Measurements from ENCODE around the gene BCL6B. TPM values are rescaled to one million over a fixed set of nuclear protein-coding genes. Genes with fewer than 3 reads are reported as not detected.

The BCL6B gene
- total RNA-seq, 1 experiment from 2014 or later, result not detected

DNA sequence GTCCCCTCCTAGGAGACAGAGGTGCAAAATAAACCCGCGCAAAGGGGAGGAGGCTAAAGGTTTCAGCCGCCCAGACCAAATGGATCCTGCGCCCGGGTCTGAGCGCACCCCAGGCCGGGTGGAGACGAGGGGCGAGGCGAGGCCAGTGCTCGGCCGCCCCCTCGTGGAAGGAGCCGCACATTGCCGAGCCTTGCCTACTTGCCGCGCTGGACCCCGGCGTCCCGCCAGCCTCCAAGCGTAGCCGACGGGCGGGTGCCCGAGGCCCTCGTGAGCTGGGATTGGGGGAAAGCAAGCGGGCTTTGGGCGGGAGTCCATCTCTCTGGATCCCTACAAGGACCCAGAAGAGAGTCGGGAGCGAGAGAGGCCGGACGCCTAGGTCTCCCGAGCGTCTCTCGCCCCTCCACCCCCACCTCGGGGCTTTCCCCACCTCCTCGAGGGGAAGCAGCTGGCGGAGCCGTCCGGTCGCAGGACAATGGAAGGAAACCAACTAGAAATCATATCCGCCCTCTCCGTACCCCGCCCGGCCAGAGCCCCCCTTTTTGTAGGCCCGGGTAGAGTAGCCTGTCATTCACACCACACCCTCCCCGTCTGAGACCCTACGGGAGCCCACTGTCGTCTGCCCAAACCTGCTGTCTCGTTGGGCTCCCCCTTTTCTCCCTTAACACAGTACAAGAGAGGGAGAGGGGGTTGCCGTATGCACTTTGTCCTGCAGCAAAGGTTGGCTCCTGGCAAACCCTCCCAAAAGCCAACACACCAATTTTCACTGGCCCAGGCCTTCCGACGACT is 664 bp upstream of the BCL6B start:
- DNase-seq (ENCODE audit: low read depth), result peak; percentile 27
- in situ Hi-C loops (cut with HindIII; ENCODE audit: low pct_unique_long_range_greater_than_20kb, low sequenced_read_pairs), result no loop called here

DNA sequence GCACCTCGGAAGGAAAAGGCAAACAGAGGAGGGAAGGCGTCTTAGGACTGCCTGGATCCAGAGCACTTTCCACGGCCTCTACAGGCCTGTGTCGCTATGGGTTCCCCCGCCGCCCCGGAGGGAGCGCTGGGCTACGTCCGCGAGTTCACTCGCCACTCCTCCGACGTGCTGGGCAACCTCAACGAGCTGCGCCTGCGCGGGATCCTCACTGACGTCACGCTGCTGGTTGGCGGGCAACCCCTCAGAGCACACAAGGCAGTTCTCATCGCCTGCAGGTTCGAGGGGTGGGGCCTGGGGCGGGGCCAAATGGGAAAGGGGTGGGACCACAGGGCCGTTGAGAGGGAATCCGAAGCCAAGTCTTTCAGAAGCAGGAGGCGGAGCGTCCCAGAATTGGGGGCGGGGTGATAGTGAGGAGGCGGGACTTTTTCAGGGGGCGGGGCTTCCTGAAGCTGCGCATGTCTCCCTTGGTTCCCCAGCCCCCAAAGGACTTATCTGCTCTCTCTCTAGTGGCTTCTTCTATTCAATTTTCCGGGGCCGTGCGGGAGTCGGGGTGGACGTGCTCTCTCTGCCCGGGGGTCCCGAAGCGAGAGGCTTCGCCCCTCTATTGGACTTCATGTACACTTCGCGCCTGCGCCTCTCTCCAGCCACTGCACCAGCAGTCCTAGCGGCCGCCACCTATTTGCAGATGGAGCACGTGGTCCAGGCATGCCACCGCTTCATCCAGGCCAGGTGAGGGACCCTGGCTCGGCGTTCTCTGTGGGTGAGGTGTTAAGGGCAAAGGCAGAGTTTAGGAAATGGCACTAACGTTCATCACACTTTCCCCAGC is 939 bp downstream of the BCL6B start:
- in situ Hi-C loops (cut with HindIII; ENCODE audit: low pct_unique_long_range_greater_than_20kb, low sequenced_read_pairs), result no loop called here
- DNase-seq (ENCODE audit: low read depth), result no peak

DNA sequence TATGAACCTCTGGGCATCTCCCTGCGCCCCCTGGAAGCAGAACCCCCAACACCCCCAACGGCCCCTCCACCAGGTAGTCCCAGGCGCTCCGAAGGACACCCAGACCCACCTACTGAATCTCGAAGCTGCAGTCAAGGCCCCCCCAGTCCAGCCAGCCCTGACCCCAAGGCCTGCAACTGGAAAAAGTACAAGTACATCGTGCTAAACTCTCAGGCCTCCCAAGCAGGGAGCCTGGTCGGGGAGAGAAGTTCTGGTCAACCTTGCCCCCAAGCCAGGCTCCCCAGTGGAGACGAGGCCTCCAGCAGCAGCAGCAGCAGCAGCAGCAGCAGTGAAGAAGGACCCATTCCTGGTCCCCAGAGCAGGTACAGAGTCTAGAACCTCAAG is 1.5 kb downstream of the BCL6B start:
- in situ Hi-C loops (cut with HindIII; ENCODE audit: low pct_unique_long_range_greater_than_20kb, low sequenced_read_pairs), result no loop called here
- DNase-seq (ENCODE audit: low read depth), result no peak

DNA sequence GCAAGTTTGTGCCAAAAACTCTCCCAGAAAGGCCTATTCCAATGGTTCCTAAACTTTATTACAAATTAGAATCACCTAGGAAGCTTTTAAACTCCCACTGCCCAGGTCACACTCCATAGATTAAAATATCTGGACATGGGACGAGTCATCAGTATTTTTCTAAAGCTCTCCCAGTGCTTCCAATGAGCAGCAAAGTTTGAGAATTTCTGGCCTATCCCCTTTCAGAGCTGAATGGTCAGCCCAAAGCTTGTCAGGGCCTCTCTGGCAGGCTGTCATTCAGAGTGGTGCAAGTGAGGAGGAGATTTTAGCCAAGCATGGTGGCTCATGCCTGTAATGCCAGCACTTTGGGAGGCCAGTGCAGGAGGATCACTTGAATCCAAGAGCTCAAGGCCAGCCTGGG is 2.4 kb downstream of the BCL6B start:
- peak; percentile 28 for DNase-seq (ENCODE audit: low read depth)
- in situ Hi-C loops (cut with HindIII; ENCODE audit: low pct_unique_long_range_greater_than_20kb, low sequenced_read_pairs), result no loop called here

DNA sequence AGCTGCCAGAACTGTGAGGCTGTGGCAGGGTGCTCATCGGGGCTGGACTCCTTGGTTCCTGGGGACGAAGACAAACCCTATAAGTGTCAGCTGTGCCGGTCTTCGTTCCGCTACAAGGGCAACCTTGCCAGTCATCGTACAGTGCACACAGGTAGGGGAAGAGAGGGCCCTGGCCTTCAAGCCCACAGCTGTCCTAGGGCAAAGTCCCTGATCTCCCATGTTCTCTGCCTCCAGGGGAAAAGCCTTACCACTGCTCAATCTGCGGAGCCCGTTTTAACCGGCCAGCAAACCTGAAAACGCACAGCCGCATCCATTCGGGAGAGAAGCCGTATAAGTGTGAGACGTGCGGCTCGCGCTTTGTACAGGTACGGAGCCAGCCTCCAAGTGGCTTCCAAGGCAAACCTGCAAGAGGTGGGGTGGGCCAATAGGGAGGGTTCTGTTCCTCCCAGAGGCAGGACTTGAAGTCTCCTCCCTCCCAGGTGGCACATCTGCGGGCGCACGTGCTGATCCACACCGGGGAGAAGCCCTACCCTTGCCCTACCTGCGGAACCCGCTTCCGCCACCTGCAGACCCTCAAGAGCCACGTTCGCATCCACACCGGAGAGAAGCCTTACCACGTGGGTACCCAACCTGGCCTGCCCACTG is 3.7 kb downstream of the BCL6B start:
- in situ Hi-C loops (cut with HindIII; ENCODE audit: low pct_unique_long_range_greater_than_20kb, low sequenced_read_pairs), result no loop called here
- DNase-seq (ENCODE audit: low read depth), result no peak

DNA sequence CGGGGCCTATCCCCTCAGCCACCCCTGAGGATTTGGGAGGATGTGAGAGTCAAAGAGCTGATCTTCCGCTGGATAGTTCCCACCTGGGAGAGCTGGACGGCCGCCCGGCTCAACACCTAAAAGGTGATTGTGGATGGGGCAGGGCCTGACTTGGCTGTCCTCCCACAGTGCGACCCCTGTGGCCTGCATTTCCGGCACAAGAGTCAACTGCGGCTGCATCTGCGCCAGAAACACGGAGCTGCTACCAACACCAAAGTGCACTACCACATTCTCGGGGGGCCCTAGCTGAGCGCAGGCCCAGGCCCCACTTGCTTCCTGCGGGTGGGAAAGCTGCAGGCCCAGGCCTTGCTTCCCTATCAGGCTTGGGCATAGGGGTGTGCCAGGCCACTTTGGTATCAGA is 4.5 kb downstream of the BCL6B start:
- in situ Hi-C loops (cut with HindIII; ENCODE audit: low pct_unique_long_range_greater_than_20kb, low sequenced_read_pairs), result no loop called here
- no peak for DNase-seq (ENCODE audit: low read depth)

DNA sequence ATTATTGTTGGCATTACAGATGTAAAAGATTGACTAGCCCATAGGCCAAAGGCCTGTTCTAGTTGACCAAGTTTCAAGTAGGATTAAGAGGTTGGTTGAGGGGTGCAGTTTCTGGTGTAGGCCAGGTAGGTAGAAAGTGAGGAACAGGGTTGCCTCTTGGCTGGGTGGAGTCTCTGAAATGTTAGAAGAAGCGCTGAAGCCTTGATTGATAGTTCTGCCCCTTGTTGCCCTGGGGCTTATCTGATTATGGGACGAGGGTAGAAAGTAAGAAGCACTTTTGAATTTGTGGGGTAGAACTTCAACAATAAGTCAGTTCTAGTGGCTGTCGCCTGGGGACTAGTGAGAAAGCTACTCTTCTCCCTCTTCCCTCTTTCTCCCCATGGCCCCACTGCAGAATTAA is 6.2 kb downstream of the BCL6B start:
- no peak for DNase-seq (ENCODE audit: low read depth)
- in situ Hi-C loops (cut with HindIII; ENCODE audit: low pct_unique_long_range_greater_than_20kb, low sequenced_read_pairs), result no loop called here

DNA sequence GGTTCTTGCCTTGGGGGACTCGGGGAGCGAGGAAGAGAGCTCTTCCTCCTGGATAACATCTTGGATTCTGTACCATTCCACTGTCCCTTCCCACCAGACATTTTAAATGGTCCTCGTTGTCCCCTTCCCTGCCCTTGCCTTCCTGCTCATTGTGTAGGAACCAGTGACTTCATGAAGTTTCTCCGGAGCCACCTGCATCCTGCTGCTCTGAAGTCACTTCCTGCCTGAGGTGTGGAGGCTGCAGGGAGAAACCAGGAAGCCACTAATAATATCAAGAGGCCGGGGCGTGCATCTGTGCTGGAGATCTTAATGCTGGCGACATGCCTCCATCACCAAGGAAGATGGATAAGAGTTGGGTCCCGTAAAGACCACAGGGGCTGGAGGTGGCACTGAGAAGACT is 6.8 kb downstream of the BCL6B start:
- in situ Hi-C loops (cut with HindIII; ENCODE audit: low pct_unique_long_range_greater_than_20kb, low sequenced_read_pairs), result no loop called here
- no peak for DNase-seq (ENCODE audit: low read depth)

DNA sequence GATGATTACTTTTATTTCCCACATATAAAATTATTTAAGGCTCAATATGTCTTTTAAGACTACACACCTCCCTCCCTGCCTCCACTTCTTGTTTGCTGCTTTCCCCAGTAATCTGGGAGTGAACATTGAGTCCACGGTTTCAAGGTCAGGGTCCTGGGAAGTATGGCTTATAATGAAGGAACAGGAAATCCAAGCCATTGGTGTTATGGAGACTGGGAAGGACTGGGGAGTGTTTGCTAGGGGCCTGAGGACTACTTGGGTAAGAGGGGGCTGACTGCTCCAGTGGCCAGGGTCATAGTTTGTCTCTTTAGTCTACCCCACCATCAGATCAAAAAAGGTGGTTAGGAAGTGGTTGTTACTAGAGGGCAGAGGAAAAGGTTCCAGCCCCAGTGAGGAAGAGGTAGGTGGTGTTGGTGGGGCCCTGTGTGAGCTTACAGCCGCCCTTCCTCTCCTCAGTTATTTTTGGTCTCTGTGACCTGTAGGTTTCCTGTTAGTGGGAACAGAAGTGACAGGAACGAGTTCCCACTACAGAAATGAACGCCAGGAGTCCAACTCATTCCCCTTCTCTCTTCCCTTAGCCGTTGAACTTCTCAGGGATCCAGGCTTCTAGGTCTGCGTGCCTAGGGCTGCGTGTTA is 12.2 kb downstream of the BCL6B start:
- no peak for DNase-seq (ENCODE audit: low read depth)
- in situ Hi-C loops (cut with HindIII; ENCODE audit: low pct_unique_long_range_greater_than_20kb, low sequenced_read_pairs), result no loop called here

DNA sequence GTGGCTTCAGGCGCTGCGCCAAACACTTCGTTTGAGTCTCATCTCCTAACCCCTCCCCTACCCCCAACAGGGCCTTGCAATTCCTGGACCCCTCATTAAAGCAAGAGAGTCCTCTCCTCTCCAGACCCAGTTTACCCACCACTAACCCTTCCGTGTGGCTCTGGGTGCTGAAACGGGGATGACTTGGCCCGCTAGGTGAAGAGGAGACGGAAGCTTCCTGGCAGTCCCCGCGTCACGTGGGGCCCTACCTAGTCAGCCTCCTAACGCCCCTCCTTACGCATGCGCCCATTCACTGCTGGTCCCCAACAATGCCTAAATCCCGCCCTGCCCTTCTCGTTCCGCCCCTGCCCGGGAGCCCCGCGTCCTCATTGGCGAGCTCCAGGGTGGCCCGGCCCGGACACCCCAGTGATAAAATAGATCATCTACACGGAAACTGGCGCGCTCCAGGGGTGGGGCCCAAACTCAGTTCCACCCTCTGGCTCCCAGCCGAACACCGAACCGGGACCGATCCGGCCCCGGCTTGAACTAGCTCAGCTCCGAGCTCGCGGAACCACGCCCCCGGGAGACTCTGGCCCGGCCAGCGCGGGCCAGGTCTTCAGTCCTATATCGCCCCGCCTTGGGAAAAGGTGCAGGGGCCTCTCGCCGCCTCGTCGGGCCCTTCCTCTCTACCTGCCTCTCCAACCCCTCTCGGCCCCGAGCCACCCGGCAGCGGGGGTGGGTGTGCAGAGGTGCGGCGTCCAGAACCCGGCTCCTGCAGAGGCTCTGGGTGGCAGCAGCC is 12.9 kb downstream of the BCL6B start, which contains the start of gene SLC16A13:
TSS of gene SLC16A13 (plus strand) at position 425 of the 778 bp plus-strand sequence. CDS start 368 bp downstream, outside the sequence.
- in situ Hi-C loops (cut with HindIII; ENCODE audit: low pct_unique_long_range_greater_than_20kb, low sequenced_read_pairs), result no loop called here
- DNase-seq (ENCODE audit: low read depth), result peak; percentile 92

DNA sequence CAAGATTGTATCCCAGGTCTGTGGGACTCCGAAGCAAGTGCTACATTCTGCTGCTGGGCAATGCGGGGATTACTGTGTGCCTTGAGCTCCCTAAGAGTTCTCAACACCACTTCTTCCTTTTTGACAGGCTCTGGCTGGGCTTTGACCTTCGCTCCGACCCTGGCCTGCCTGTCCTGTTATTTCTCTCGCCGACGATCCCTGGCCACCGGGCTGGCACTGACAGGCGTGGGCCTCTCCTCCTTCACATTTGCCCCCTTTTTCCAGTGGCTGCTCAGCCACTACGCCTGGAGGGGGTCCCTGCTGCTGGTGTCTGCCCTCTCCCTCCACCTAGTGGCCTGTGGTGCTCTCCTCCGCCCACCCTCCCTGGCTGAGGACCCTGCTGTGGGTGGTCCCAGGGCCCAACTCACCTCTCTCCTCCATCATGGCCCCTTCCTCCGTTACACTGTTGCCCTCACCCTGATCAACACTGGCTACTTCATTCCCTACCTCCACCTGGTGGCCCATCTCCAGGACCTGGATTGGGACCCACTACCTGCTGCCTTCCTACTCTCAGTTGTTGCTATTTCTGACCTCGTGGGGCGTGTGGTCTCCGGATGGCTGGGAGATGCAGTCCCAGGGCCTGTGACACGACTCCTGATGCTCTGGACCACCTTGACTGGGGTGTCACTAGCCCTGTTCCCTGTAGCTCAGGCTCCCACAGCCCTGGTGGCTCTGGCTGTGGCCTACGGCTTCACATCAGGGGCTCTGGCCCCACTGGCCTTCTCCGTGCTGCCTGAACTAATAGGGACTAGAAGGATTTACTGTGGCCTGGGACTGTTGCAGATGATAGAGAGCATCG is 15.4 kb downstream of the BCL6B start:
- in situ Hi-C loops (cut with HindIII; ENCODE audit: low pct_unique_long_range_greater_than_20kb, low sequenced_read_pairs), result no loop called here
- DNase-seq (ENCODE audit: low read depth), result no peak

DNA sequence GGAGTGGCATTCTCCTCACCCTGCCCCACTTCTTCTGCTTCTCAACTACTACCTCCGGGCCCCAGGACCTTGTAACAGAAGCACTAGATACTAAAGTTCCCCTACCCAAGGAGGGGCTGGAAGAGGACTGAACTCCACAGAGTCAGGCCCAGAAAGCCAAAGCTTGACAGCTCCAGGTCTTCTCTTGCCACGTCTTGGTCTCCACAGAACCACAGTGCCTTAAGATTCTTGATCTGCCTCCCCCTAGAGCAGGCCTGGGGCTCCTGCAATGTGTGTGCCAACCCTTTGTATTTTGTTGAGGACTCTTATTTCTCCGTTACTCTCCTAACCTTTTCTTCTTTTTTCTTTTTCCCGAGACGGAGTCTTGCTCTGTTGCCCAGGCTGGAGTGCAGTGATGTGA is 17.0 kb downstream of the BCL6B start:
- in situ Hi-C loops (cut with HindIII; ENCODE audit: low pct_unique_long_range_greater_than_20kb, low sequenced_read_pairs), result no loop called here
- DNase-seq (ENCODE audit: low read depth), result no peak

DNA sequence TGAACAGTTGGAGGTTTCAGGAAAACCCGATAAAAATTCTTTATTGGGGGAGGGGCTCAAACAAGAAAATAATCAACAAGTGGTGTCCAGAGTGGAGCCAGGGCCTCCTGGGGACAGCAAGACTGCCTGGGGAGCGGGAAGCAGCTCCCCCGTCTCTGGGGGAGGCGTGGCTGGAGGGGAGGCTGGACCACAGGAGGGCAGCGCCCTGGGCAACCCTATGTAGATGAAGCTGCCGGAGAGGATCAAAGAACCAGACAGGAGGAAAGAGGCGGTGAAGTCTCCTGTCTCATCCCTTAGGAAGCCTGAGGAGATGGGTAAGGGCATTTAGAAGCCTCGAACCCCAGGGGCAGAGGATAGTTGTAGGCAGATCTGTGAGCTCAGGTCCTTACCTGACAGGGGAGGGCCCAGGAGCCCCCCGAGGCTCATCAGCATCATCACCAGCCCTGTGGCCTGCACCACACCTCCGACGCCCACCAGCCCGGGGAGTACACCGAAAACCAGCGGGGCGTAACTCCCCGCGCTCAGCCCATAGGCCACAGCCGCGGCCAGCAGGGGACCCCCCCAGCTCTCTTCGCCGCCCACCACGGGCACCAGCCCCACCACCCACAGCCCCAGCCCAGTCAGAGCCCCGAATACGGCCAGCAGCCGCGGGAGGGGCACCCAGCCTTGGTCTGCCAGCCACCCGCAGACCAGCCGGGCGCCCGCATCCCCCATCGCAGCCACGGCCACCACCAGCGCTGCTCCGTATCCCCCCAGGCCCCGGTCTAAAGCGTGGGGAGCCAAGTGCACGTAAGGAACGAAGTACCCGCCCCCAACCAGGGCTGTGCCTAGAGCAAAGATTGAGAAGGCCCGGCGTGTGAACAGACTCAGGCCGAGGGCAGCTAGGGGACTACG is 19.0 kb downstream of the BCL6B start:
- in situ Hi-C loops (cut with HindIII; ENCODE audit: low pct_unique_long_range_greater_than_20kb, low sequenced_read_pairs), result no loop called here
- DNase-seq (ENCODE audit: low read depth), result no peak

DNA sequence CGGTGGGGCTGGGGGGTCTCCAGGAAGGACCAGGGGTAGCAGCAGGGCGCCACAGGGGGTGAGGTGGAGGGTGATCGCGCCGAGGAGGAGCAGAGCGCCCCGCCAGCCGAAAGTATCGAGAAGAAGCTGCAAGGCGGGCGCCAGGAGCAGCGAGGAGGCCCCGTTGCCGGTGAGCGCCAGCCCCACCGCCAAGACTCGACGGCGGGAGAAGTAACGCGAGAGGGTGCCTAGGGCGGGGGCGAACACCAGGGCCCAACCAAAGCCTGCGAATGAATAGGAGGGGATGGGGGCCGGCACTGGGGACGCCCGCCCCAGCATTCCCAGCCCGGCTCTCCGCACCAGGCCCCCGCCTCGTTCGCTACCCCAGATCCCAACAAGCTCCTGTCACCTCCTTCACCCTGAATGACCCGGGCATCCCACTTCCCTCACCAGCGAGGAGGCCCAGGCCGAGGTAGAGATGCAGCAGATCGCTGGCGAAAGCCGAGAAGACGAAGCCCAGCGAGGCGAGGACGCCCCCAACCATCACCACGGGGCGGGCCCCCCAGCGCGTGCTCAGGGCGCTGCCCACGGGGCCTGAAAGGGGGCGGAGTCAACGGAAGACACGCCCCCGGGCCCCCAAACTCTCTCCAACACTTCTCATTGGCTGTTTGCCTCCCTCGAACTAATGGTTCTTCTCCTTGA is 19.8 kb downstream of the BCL6B start:
- no peak for DNase-seq (ENCODE audit: low read depth)
- in situ Hi-C loops (cut with HindIII; ENCODE audit: low pct_unique_long_range_greater_than_20kb, low sequenced_read_pairs), result no loop called here

DNA sequence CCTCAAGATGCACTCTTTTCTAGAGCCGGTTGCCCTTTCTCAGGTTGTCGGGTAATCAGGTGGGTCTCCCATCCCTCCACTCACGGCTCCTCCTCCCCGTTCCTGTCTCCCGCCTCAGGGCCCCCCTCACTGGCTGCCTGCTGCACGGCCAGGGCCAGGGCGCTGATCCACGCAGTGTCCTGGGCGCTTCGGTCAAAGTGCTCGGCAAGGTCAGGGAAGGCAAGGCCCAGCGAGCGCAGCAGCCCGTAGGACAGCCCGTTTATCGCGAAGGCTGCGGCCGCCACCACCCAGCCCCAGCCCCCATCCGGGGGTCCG is 20.3 kb downstream of the BCL6B start:
- in situ Hi-C loops (cut with HindIII; ENCODE audit: low pct_unique_long_range_greater_than_20kb, low sequenced_read_pairs), result no loop called here
- no peak for DNase-seq (ENCODE audit: low read depth)

Measured in Caki2 (cell line).